Measurements from ENCODE around the gene FAM3D. TPM values are rescaled to one million over a fixed set of nuclear protein-coding genes. Genes with fewer than 3 reads are reported as not detected.

The FAM3D gene
- total RNA-seq, 1 donor from 2014 or later = 0.51 TPM

- peak; percentile 28 for DNase-seq (ENCODE audit: low spot score)
Observed at GRCh38 chr3:58657036-58657520, 9.5 kb downstream of the FAM3D start.

GRCh38 chr3:58656631-58657030 is 9.9 kb downstream of the FAM3D start:
- peak; percentile 20 for DNase-seq (ENCODE audit: low spot score)

- peak; percentile 59 for DNase-seq (ENCODE audit: low spot score)
Observed at GRCh38 chr3:58654466-58654865, 12.1 kb downstream of the FAM3D start.

- no peak for DNase-seq (ENCODE audit: low spot score)
Observed at GRCh38 chr3:58652624-58653023, 13.9 kb downstream of the FAM3D start.

- no peak for DNase-seq (ENCODE audit: low spot score)
Observed at GRCh38 chr3:58651276-58651675, 15.3 kb downstream of the FAM3D start.

- no peak for DNase-seq (ENCODE audit: low spot score)
Observed at GRCh38 chr3:58647381-58648141, 19.0 kb downstream of the FAM3D start.

- DNase-seq (ENCODE audit: low spot score) = no peak
Observed at GRCh38 chr3:58646503-58646902, 20.1 kb downstream of the FAM3D start.

- no peak for DNase-seq (ENCODE audit: low spot score)
Observed at GRCh38 chr3:58645726-58646125, 20.8 kb downstream of the FAM3D start.

GRCh38 chr3:58642846-58643245 is 23.7 kb downstream of the FAM3D start:
- no peak for DNase-seq (ENCODE audit: low spot score)

GRCh38 chr3:58640700-58641372 is 25.7 kb downstream of the FAM3D start:
- DNase-seq (ENCODE audit: low spot score) = peak; percentile 92

- no peak for DNase-seq (ENCODE audit: low spot score)
Observed at GRCh38 chr3:58639842-58640241, 26.7 kb downstream of the FAM3D start.

- no peak for DNase-seq (ENCODE audit: low spot score)
Observed at GRCh38 chr3:58639001-58639400, 27.6 kb downstream of the FAM3D start.

- DNase-seq (ENCODE audit: low spot score) = no peak
Observed at GRCh38 chr3:58638591-58638990, 28.0 kb downstream of the FAM3D start.

- DNase-seq (ENCODE audit: low spot score) = no peak
Observed at GRCh38 chr3:58637509-58637908, 29.1 kb downstream of the FAM3D start.

- DNase-seq (ENCODE audit: low spot score) = no peak
Observed at GRCh38 chr3:58635371-58636285, 30.9 kb downstream of the FAM3D start.

GRCh38 chr3:58633157-58633865 is 33.3 kb downstream of the FAM3D start:
- DNase-seq (ENCODE audit: low spot score) = no peak

GRCh38 chr3:58631742-58632141 is 34.8 kb downstream of the FAM3D start:
- no peak for DNase-seq (ENCODE audit: low spot score)

GRCh38 chr3:58630710-58631092 is 35.9 kb downstream of the FAM3D start:
- DNase-seq (ENCODE audit: low spot score) = no peak

- no peak for DNase-seq (ENCODE audit: low spot score)
Observed at GRCh38 chr3:58630076-58630709, 36.4 kb downstream of the FAM3D start.

- no peak for DNase-seq (ENCODE audit: low spot score)
Observed at GRCh38 chr3:58629629-58630028, 36.9 kb downstream of the FAM3D start.

Measured in mesenteric fat pad (tissue), 1 donor.